ENCODE results near the gene TMEM161A.
"Not testable (repeated sequence)": the region's sequence is repeated elsewhere in the genome, so short reads cannot be mapped to it uniquely, and the experiment has no call there.

TMEM161A gene

GRCh38 chr19:19138109-19138981, at the start of gene TMEM161A:
TMEM161A (minus strand) TSS chr19:19138478; CDS start chr19:19138428, 50 bp downstream.
- DNase-seq = peak; percentile 97

GRCh38 chr19:19186742-19187141, 48.5 kb upstream of the TMEM161A start:
- no peak for DNase-seq

- no peak for DNase-seq
Measured at GRCh38 chr19:19185853-19186740, 47.8 kb upstream of the TMEM161A start.

- no peak for DNase-seq
Measured at GRCh38 chr19:19181488-19181998, 43.3 kb upstream of the TMEM161A start.

- DNase-seq = no peak
Measured at GRCh38 chr19:19179548-19180441, 41.5 kb upstream of the TMEM161A start.

GRCh38 chr19:19176950-19177349, 38.7 kb upstream of the TMEM161A start:
- DNase-seq = no peak

GRCh38 chr19:19173243-19173642, 35.0 kb upstream of the TMEM161A start:
- not testable (repeated sequence) for DNase-seq

GRCh38 chr19:19171821-19172532, 33.7 kb upstream of the TMEM161A start:
- DNase-seq = no peak

GRCh38 chr19:19170873-19171672, 32.8 kb upstream of the TMEM161A start:
- no peak for DNase-seq

GRCh38 chr19:19170053-19170872, 32.0 kb upstream of the TMEM161A start, which contains the start of gene MEF2B:
MEF2B (minus strand) TSS chr19:19170263; CDS start chr19:19150735, 19,528 bp downstream.
- peak; percentile 77 for DNase-seq

GRCh38 chr19:19169236-19170052, 31.2 kb upstream of the TMEM161A start:
- no peak for DNase-seq

GRCh38 chr19:19167612-19168011, 29.3 kb upstream of the TMEM161A start:
- DNase-seq = no peak

GRCh38 chr19:19165396-19165795, 27.1 kb upstream of the TMEM161A start:
- no peak for DNase-seq

GRCh38 chr19:19162495-19162894, 24.2 kb upstream of the TMEM161A start:
- no peak for DNase-seq

GRCh38 chr19:19160461-19161035, 22.3 kb upstream of the TMEM161A start:
- no peak for DNase-seq

- DNase-seq = no peak
Measured at GRCh38 chr19:19159534-19159933, 21.3 kb upstream of the TMEM161A start.

GRCh38 chr19:19157808-19158207, 19.5 kb upstream of the TMEM161A start:
- no peak for DNase-seq

GRCh38 chr19:19155495-19156219, 17.4 kb upstream of the TMEM161A start:
- DNase-seq = no peak

Data from retina (tissue), 1 donor.